HG02642 (cell line): ENCODE data around the gene ZDHHC18.
"Not testable (repeated sequence)": the region's sequence is repeated elsewhere in the genome, so short reads cannot be mapped to it uniquely, and the experiment has no call there.

Experiments used
- ATAC-seq: cut with Tn5 transposase; IDR thresholded peaks from one replicate; pipeline ENCODE4 v1.9.1; 2021; ENCODE audit warnings: mild to moderate bottlenecking; ENCODE audit not compliant: unreplicated experiment, poor library complexity

ZDHHC18 gene

DNA sequence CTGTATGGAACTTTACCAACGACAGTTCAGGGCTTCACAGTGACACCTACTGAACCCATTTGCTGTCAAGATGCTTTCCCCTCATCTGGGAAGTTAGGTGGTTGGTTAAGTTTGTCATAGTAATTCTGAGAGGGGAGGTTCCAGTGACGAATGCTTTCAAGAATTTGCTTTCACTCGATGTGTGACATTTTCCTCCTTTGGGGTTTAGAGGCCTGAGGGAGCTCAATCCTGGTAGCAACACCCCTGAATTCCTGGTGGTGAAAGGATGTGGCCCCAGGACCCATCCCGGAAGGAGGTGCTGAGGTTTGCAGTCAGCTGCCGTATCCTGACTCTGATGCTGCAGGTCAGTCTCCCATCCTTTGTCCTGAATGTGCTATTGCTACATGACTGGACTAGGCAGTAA is 35.9 kb upstream of the ZDHHC18 start:
- ATAC-seq, result no peak

GRCh38 chr1:26791148-26791547 is 35.3 kb upstream of the ZDHHC18 start:
- no peak for ATAC-seq

DNA sequence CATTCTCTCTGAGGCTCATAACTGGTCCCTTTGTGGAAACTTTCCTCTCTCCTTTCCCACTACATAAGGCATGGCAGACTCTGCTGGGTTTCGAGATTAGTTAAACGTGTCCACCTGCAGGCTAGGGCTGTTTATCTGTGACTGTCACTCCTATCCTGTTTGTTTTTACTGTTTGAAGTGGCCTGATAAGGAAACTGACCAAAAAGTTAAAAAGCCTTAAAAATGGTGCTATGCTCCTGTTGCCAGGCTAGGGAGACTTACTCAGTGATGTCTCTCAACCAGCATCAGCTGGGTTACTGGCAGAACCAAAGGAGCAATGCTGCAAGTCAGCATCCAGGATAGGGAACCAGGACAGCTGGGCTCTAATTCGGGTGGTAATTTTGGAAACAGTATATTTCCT is 34.9 kb upstream of the ZDHHC18 start:
- no peak for ATAC-seq

DNA sequence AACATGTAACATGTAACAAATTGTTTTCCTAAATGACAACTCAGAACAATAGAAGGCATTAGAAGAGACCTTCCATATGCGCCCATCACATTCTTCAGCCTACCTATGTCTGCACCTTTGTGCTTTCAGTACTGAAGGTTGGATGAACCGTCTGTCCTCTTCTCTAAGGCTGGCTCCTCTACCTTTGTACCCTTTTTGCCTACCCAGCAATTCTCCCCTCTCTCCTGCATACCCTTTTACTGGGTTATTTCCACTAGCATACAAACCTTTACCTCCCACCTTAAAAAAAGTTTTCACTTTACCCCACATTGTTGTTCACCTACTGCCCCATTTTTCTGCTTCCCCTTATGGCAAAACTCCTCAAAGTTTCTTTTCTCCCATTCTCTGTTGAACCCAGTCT is 33.6 kb upstream of the ZDHHC18 start:
- no peak for ATAC-seq

- ATAC-seq, result no peak
Observed at GRCh38 chr1:26794391-26794790, 32.1 kb upstream of the ZDHHC18 start.

DNA sequence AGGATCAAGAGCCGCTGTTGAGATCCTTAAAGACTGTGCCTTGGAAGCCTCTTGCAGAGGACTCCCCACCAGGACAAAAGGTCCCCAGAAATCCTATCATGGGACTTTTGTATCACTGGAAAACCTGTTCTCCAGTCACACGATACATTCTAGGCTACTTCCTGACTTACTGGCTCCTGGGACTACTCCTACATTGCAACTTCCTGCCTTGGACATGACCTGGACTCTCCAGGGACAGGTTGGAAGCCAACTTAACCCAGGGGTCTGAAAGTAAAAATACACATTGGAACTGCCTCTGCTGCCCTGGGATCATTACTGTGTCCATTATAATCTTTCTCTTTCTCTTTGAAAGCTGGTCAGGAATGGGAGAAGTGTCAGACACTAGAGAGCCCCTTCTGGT is 28.9 kb upstream of the ZDHHC18 start:
- ATAC-seq, result no peak

- ATAC-seq, result no peak
Observed at GRCh38 chr1:26799479-26800142, 26.9 kb upstream of the ZDHHC18 start.

GRCh38 chr1:26803932-26804331 is 22.6 kb upstream of the ZDHHC18 start:
- ATAC-seq, result not testable (repeated sequence)

DNA sequence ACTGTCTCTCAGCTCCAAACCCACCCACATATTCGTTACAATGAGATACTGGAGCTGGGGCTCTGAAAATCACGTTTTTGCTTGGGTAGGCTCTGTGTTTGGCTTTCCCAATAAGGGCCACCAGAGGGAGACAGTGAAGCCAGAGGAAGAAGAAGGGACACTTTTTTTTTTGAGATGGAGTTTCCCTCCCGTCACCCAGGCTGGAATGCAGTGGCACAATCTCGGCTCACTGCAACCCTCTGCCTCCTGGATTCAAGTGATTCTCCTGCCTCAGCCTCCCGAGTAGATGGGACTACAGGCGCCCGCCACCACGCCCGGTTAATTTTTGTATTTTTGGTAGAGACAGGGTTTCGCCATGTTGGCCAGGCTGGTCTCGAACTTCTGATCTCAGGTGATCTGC is 16.4 kb upstream of the ZDHHC18 start:
- ATAC-seq, result not testable (repeated sequence)

- no peak for ATAC-seq
Observed at GRCh38 chr1:26811057-26811456, 15.4 kb upstream of the ZDHHC18 start.

DNA sequence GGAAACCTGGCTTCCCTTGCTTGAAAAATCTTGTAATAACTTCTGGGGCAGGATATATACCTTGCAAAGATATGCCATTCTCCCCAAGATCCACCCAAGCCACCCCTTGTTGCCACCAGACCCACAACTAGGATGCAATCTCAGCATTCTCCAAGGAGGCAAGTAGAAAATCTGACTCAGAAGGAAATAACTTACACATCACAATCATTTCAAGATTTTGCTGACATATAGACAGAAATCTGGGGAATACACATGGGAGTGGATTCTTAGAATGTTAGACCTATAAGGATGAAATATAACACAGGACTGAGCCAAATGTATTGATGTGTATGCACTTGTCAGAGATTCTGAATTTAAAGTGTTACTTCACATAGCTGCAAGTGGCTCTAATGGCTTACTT is 14.8 kb upstream of the ZDHHC18 start:
- no peak for ATAC-seq

DNA sequence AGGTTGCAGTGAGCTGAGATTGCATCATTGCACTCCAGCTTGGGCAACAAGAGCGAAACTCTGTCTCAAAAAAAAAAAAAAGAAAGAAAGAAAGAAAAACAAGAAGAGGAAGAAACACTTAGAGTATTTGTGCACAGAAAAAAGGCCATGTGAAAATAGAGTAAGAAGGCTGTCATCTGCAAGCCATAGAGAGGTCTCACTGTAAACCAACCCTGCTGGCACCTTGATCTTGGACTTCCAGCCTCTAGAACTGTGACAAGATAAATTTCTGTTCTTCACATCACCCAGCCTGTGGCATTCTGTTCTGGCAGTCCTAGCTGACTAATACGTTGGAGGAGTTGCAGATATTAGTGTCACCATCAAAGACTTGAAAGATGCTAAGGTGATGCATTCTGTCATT is 12.1 kb upstream of the ZDHHC18 start:
- no peak for ATAC-seq

DNA sequence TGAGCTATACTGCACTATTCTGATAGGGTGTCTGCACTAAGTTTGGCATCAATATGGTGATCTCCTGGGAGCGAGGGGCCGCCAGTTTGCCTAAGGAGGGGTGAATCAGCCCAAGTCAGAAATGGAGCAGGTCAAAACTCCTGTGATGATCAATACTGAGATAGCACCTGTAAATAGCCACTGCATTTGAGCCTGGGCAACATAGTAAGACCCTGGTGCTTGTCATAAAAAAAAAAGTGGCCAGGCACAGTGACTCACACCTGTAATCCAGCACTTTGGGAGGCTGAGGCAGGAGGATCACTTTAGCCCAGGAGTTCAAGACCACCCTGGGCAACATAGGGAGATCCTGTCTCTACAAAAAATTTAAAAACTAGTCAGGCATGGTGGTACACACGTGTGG is 11.6 kb upstream of the ZDHHC18 start:
- ATAC-seq, result no peak

DNA sequence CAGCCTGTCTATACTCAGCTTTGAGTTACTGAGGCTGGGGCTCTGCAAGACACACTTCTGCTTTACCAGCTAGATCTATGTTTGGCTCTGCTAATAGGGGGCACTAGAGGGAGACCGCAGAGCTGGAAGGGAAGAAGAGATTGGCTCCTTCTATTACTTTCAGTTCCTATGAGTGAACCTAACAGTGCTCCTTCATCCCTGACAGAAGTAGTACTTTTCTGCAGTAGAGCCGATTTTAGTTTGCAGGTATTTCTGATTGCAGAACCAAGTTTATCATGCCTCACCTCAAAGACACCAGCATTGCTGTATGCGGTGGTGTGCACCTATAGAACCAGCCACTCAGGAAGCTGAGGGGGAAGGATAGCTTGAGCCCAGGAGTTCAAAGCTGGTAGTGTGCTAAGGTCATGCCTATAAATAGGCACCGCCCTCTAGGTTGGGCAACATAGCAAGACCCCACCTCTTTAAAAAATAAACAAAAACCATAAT is 5.7 kb upstream of the ZDHHC18 start:
- peak; percentile 77 for ATAC-seq

DNA sequence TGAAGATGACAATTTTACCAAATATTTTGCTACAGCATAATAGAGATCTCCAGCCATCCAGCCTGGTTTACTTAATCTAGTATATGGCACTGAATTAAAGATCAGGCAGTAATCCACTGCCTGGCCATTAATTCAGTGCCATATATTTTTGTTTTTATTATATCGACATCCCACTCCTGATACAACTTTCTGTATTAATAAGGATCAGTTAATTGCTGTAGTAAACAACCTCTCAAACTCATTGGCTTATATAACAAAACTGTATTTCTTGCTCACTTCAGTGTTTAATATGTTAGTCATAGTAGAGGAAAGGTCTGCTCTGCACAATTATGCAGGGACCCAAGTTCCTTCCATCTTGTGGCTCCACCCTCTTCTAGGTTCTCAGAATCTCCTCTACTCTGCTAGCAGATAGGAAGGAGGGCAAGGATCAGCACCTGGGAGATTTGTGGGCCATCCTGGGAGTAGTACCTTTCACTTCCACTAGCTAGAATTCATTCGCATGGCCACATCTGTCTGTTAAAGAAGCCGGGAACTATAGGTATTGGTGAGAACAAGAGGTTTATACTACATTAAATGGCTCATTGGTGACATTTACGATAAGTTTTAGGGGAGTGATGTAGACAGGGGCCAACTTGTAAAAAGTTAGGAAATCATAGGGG is 3.6 kb upstream of the ZDHHC18 start:
- no peak for ATAC-seq

GRCh38 chr1:26824731-26825130 is 1.8 kb upstream of the ZDHHC18 start:
- no peak for ATAC-seq

- no peak for ATAC-seq
Observed at GRCh38 chr1:26827106-26827604, 667 bp downstream of the ZDHHC18 start.

GRCh38 chr1:26827663-26828062 is 1.2 kb downstream of the ZDHHC18 start:
- no peak for ATAC-seq

DNA sequence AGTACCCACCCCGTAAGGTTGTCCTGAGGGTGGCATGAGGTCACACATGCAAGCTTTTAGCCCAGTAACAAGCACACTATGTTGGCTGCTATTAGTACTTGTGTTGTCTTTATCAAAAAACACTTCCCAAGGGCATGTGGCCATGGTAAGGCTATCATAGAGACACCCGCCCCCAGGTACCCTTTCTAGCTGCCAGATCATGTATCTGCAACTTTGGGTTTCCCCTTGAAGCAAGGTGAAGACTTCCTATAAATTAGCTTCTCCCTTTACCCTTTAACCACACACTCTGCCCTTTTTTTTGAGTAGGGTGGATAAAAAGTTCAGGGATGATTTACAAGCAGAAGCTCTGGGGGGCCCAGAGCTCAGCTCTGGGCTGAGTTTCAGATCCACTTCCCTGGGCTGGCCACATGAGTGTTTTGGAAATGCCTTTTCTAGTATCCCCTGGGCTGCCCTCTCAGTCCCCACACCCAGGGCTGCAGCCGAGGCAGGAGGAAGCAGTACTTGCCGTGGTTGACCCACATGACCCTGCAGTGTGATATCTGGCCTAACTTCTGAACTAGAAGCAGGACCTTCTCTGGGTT is 2.0 kb downstream of the ZDHHC18 start:
- no peak for ATAC-seq

DNA sequence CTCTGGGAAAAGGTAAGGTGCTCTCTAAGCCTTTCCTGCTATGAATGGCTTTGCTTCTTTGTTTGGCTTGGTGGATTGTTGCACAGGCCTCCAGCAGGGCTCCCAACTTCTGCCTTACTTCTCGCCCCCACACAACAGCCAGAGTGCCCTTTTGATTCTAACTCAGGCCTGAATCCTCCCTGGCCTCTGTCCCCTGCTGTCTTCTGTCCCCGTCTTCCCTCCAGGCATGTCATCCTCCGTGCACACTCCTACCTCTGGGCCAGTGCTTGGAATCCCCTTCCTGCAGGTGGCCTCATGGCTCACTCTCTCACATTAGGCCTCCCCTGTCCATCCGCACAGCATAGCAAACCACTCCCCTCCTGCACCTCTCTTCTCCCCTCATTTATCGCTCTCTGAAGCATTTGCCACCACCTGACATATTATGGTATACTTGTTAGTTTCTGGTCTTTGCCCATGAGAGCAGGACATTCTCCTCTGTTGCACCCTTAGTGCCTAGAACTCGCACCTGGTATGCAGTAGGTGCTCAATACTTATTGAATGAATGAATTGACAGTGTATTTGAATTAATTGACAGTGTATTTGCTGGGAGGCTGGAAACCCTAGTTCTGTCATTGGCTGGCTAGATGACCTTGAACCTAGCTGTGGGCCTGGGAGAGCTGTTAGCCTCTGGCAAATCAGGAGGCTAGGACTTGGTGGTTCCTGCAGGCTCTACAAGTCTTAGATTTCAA is 2.9 kb downstream of the ZDHHC18 start:
- no peak for ATAC-seq

GRCh38 chr1:26831059-26831458 is 4.6 kb downstream of the ZDHHC18 start:
- no peak for ATAC-seq
